ENCODE measurements around the gene COL15A1.

GRCh38 chr9:99040251-99040900 is 96.7 kb downstream of the COL15A1 start:
- TF ChIP-seq CTCF (IDR thresholded peaks at IDR 0.05 in 4 of 5, conservative IDR thresholded peaks at IDR 0.05 in 1 of 5) (no peak), POLR2A (IDR thresholded peaks at IDR 0.05) (no peak)

Data from gastrocnemius medialis (tissue), 4 donors.